ENCODE results near the gene SUSD1. TPM values are rescaled to one million over a fixed set of nuclear protein-coding genes. Genes with fewer than 3 reads are reported as not detected.

Gene SUSD1
- total and polyA plus RNA-seq, 4 donors, result 1.2 to 19.0 (median 3.2) TPM

DNA sequence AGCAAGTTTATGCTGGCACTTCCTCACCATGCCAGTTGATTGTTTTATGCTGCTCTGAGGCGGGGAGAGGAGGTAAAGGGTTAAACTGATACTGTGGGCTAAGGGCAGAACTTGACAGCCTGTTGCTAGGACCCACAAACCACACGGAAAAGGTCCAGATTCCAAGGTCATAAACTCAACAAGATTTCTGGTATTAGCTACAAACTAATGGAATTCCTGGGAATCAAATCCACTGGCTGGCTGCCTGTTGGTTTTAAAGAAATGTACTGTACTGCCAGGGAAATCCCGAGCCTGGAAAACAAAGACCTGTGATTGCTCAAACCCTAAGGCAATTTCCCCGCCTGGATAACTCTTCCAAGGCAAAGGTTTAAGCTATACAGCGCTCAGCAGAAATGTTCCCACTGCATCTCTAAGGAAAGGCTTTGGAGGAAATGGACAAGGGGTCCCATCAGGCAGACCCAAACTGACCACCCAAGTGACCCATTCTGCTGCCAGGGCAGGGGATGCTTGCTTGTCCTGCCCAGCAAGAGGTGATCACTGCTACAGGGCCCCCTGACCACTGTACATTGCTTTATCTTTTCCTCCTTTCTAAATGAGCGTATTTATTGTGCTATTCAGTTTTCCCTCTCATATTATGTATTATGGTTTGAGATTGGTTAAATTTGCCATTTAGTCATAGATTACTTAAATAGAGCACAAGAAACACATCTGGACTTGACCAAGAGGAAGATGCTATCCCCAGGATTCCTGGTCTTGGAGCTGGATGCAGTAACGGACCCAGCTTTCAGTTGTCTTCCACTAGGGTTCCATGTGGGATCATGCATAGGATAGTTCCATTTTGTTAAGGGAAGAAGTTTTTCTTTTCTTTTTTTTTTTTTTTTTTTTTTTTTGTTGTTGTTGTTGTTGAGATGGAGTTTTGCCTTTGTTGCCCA lies 124.3 kb downstream of the SUSD1 start:
- H3K9ac ChIP-seq (ENCODE audit: low read depth in 1 of 2, low read length in 2 of 2), result no peak overlapping the region

More for the DNA sequence above, 124.3 kb downstream of the SUSD1 start:
- no peaks in the 10 kb centered on the region for H3K9me3 ChIP-seq (ENCODE audit: control insufficient read depth in 4 of 4, low read length in 3 of 4)
- WGBS, result 35% methylated on average over 7 of the region's 7 CpGs
- peaks cover 2 to 32% (median 23%) of the 10 kb centered on the region in 4 donors for H3K4me1 ChIP-seq (ENCODE audit: control insufficient read depth in 4 of 4, insufficient read depth in 4 of 4, low read length in 3 of 4)
- H3K4me3 ChIP-seq (ENCODE audit: low read depth in 1 of 3, low read length in 3 of 3), result no peak overlapping the region
- DNase-seq (ENCODE audit: low spot score), result no peak
- no peak for TF ChIP-seq EGR1 (IDR thresholded peaks at IDR 0.05; ENCODE audit: low read depth in 2 of 2)
- peak; percentile 62 to 68 for TF ChIP-seq HNF4A (conservative IDR thresholded peaks at IDR 0.05)
- TF ChIP-seq CTCF (IDR thresholded peaks at IDR 0.05; ENCODE audit: low read depth, low read length, missing input control), result no peak
- no peak for TF ChIP-seq ZBTB33 (IDR thresholded peaks at IDR 0.05)
- peak; percentile 38 to 40 for TF ChIP-seq RAD21 (IDR thresholded peaks at IDR 0.05)
- no peak for TF ChIP-seq FOXA2 (IDR thresholded peaks at IDR 0.05)
- no peak for TF ChIP-seq TAF1 (conservative IDR thresholded peaks at IDR 0.05)
- TF ChIP-seq ATF3 (IDR thresholded peaks at IDR 0.05), result no peak
- no peak for TF ChIP-seq FOXA1 (IDR thresholded peaks at IDR 0.05)
- TF ChIP-seq YY1 (IDR thresholded peaks at IDR 0.05), result no peak
- TF ChIP-seq, protein P1, sequence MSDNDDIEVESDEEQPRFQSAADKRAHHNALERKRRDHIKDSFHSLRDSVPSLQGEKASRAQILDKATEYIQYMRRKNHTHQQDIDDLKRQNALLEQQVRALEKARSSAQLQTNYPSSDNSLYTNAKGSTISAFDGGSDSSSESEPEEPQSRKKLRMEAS (IDR thresholded peaks at IDR 0.05), result peak; percentile 28
- TF ChIP-seq REST (IDR thresholded peaks at IDR 0.05), result peak; percentile 71
- TF ChIP-seq RXRA (IDR thresholded peaks at IDR 0.05), result peak; percentile 49 to 80
- peak; percentile 79 for TF ChIP-seq NR2F2 (IDR thresholded peaks at IDR 0.05)
- no peak for TF ChIP-seq HNF4G (IDR thresholded peaks at IDR 0.05)
- no peak for TF ChIP-seq GABPA (IDR thresholded peaks at IDR 0.05 in 1 of 2, conservative IDR thresholded peaks at IDR 0.05 in 1 of 2)
- peak; percentile 16 to 37 for TF ChIP-seq JUND (IDR thresholded peaks at IDR 0.05)
- peak; percentile 64 for TF ChIP-seq SP1 (IDR thresholded peaks at IDR 0.05)
- no peaks in the 10 kb centered on the region for H3K36me3 ChIP-seq (ENCODE audit: control insufficient read depth in 4 of 4, insufficient read depth in 3 of 4, low read depth in 1 of 4, low read length in 3 of 4)
- no peaks in the 10 kb centered on the region for H3K27me3 ChIP-seq (ENCODE audit: control insufficient read depth in 4 of 4, insufficient read depth in 4 of 4, low read length in 3 of 4)
- peak overlapping the region; percentile 52 to 63 for H3K27ac ChIP-seq (ENCODE audit: low read depth in 1 of 2, low read length in 2 of 2)

Data from liver (tissue), 9 donors.